ENCODE measurements around the gene RPP25. TPM values are rescaled to one million over a fixed set of nuclear protein-coding genes. Genes with fewer than 3 reads are reported as not detected.

The RPP25 gene
- total RNA-seq, 1 donor: 2.6 TPM

DNA sequence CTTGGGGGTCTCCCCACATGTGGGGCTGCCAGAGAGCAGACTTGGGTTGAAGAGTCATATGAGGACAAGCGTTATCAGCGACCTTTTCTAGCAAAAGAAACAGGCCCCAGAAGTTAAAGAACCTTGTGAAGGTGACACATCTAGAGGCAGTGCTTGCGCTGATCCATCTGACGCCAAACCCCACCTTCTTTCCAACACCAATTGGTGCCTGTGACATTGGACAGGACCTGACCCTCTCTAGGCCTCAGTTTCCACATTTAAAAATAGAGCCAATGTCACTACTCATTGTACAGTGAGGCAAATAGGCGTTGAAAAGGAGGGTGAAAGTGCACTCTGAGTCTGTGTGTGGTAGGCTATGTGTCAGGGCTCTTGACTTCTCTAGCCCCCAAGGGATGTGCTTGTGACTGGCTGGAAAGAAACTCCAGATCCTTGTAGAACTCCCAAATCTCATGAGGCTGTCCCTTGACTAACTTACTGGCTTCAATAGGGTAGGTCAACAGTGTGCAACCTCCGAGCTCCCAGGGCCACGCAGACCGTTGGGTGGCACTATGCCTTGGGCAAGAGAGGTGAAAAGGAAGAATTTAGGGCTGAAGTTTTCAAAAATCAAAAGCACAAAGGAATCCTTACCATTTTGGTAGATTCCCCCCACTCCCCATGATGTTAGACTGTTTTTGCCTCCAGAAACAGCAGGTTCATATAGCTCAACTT lies 49.3 kb downstream of the RPP25 start:
- DNase-seq (ENCODE audit: low read depth): no peak
- TF ChIP-seq CTCF (IDR thresholded peaks at IDR 0.05; ENCODE audit: insufficient read depth, low read depth, low read length): no peak
- H3K4me3 ChIP-seq (ENCODE audit: low read depth, low read length): peak overlapping the region; percentile 66

DNA sequence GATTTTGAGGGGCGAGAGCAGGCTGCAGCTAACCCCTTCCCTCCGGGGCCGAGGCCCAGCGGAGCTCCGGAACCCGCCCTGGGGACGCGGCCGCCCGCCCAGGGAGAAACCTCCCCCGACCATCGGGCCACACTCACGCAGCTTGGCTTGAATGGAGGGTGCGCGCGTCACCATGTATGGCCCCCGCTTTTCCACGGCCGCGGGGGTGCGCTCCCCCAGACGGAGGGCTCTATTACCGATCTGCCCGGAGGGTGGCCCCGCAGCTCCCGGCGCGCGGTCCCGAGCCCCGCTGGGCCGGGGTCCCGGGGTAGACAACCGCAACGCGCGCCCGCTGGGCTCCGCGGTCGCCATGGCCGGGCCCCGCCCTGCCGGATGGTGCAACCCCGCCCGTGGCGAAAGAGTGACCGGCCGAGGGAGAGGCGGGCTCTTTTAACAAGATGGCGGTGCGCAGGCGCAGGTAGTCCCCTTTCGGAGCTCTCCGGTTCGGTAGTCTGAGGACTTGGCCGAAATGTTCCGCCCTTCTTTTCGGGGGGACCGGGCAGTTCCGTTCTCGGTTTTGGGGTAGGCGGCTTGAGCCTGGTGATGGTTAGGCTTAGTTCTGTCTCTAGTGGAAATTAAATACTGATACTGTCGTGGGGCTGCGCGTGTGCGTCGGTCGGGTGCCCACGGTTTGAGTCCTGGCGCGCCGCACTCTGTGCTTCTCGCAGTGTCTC lies 50.0 kb downstream of the RPP25 start, which contains the start of gene FAM219B:
Gene FAM219B, minus strand, starts transcription at position 402 of the 713 bp plus-strand sequence. Its CDS starts 51 bp downstream, at position 351.
- no peak for TF ChIP-seq CTCF (IDR thresholded peaks at IDR 0.05; ENCODE audit: insufficient read depth, low read depth, low read length)
- peak within 1 kb of the TSS; percentile 66 for H3K4me3 ChIP-seq (ENCODE audit: low read depth, low read length)
- DNase-seq (ENCODE audit: low read depth): peak; percentile 86

DNA sequence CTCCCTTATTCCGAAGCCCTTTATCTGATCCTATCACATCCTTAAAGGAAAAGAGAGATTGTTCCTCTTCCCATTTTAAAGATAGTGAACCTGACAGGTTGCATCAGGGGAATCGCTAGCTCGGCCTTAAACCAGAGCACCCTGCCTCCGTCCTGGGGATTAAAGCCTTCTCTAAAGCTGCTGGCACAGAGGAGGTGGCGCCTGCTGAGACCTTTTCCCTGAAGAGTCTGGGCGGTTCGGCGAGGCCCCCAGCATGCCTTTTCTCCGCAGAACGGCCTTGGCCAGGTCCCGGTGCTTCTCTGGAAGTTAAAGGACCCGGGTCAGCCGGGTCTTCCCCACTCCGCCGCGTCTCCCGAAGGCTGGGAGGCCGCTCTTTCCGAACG lies 50.5 kb downstream of the RPP25 start:
- peak; percentile 47 for DNase-seq (ENCODE audit: low read depth)
- no peak for TF ChIP-seq CTCF (IDR thresholded peaks at IDR 0.05; ENCODE audit: insufficient read depth, low read depth, low read length)
- peak overlapping the region; percentile 66 for H3K4me3 ChIP-seq (ENCODE audit: low read depth, low read length)

Small RNA genes lying within 50 kb of the gene (small RNA-seq; reads per million reads assigned to genes)
- gene RF00019: not detected

Other genes with a start within 250 kb of the RPP25 start
- gene CYP1A1, start 231.2 kb downstream of the RPP25 start, total RNA-seq: not detected in 2 replicates
- gene CYP1A2, start 207.9 kb downstream of the RPP25 start, total RNA-seq: not detected in 2 replicates
- gene CSK, start 174.7 kb downstream of the RPP25 start, total RNA-seq: 32.2 and 33.2 TPM in 2 replicates
- gene LMAN1L, start 143.9 kb downstream of the RPP25 start, total RNA-seq: not detected in 2 replicates
- not detected in 2 replicates for gene CPLX3, start 130.1 kb downstream of the RPP25 start, total RNA-seq
- gene ULK3, start 113.6 kb downstream of the RPP25 start, total RNA-seq: 15.5 and 17.3 TPM in 2 replicates
- 25.1 and 33.7 TPM in 2 replicates for gene SCAMP2, start 83.4 kb downstream of the RPP25 start, total RNA-seq
- 38.0 and 41.5 TPM in 2 replicates for gene MPI, start 66.7 kb downstream of the RPP25 start, total RNA-seq
- gene FAM219B, start 49.9 kb downstream of the RPP25 start, total RNA-seq: 39.0 and 41.5 TPM in 2 replicates
- 33.7 and 47.4 TPM in 2 replicates for gene COX5A, start 18.7 kb downstream of the RPP25 start, total RNA-seq
- 0.43 and 1.6 TPM in 2 replicates for gene SCAMP5, start 38.8 kb upstream of the RPP25 start, total RNA-seq
- 7.4 and 7.8 TPM in 2 replicates for gene PPCDC, start 66.8 kb upstream of the RPP25 start, total RNA-seq
- 8.1 and 9.1 TPM in 2 replicates for gene C15orf39, start 245.1 kb upstream of the RPP25 start, total RNA-seq